Bone marrow (tissue), 2 donors: ENCODE measurements around the gene CD83.
"Not testable (repeated sequence)": the region's sequence is repeated elsewhere in the genome, so short reads cannot be mapped to it uniquely, and the experiment has no call there.

Source experiments
- DNase-seq, 2 donors: peaks; one replicate each; lab custom pipeline; 2025; lab: John Stamatoyannopoulos, UW

Gene CD83

GRCh38 chr6:14117158-14118090, at the start of gene CD83:
Gene CD83, plus strand, starts transcription at chr6:14117772. Its CDS starts 40 bp downstream, at chr6:14117812.
- DNase-seq, result peak; percentile 50 to 81

DNA sequence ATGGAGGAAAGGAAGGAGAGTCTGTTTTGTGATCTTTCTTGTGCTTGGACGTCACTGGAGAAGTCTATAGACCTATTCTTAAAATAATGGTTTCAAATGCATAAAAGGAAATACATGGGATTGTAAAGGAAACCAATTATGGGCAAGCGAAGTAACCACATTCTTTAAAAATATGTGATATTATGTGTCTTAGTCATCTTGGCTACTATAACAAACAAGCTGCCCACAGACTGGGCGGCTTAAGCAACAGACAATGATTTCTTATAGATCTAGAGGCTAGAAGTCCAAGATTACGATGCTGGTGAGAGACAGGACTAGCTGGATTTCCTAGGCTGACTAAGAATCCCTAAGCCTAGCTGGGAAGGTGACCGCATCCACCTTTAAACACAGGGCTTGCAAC, 49.4 kb upstream of the CD83 start:
- DNase-seq, result no peak

GRCh38 chr6:14068623-14069022, 48.9 kb upstream of the CD83 start:
- no peak for DNase-seq

DNA sequence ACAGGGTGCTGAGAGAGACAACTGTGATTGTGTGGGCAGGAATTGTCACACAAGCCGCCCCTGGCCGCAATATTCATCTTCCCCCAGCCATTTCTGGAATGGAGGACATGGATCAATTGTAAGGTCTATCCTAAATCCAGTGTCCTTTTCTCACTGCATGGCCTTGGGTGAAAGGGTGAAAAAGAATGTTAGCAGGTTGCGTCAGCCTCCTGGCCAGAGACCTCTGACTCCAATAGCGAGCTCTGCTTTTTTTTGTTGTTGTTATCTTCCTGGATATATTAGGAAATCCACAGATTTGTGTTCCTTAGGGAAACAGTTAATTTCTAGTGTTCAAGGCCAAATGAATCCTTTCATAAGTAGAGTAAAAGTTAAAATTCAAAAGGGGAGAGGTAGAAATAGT, 47.1 kb upstream of the CD83 start:
- DNase-seq, result no peak

- no peak for DNase-seq
Observed at GRCh38 chr6:14072084-14072483, 45.5 kb upstream of the CD83 start.

- not testable (repeated sequence) for DNase-seq
Observed at GRCh38 chr6:14073561-14074354, 43.8 kb upstream of the CD83 start.

GRCh38 chr6:14074476-14075094, 43.0 kb upstream of the CD83 start:
- DNase-seq, result no peak

DNA sequence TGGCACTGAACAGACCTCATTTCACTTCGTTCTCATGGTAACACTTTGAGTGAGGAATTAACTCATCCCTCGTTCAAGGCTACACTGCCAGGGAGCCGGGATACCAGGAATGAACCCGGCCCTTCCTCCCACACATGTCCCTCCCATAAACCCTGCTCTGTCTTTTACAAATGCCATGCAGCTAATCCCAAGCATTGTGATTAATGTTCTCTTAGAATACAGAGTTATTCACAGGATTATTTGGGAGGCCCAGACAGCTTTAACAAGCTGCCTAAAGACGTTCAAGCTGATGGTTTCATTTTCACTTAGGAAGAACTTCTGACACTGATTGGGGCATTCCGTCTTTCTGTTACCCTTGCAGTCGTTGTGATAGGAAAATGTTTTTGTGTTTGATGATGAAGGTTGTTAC, 42.5 kb upstream of the CD83 start:
- peak in 1 of 2 donors; percentile 73 for DNase-seq

DNA sequence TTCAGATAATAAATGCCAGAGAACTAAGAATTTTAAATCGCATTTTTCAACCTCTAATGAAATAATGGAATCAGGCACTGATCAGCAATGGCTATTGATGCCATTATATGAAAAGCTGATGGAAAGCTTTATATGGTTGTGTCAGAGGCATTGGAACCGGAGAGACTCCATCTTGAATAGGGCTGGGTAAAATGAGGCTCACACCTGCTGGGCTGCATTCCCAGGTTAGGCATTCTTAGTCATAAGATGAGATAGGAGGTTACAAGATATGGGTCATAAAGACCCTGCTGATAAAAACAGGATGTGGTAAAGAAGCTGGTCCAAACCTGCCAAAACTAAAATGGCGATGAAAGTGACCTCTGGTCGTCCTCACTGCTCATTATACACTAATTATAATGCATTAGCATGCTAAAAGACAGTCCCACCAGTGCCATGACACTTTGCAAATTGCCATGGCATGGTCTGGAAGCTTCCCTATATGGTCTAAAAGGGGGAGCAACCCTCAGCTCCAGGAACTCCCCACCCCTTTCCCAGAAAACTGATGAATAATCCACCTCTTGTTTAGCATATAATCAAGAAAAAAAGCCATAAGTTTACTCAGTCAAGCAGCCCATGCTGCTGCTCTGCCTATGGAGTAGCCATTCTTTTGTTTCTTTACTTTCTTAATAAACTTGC, 40.2 kb upstream of the CD83 start:
- DNase-seq, result no peak

DNA sequence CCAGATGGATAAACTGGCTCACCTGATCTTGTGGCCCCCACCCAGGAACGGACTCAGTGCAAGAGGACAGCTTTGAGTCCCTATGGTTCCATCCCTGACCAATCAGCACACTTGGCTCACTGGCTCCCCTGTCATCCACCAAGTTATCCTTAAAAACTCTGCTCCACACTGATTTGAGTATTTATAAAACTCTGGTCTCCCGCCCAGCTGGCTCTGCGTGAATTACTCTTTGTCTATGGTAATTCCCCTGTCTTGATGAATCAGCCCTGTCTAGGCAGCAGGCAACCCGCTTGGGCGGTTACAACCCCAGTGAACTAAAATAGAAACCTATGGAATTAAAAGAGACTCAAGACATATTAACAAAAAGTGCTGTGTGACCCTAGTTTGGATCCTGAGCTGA, 38.1 kb upstream of the CD83 start:
- no peak for DNase-seq

GRCh38 chr6:14079971-14080370, 37.6 kb upstream of the CD83 start:
- DNase-seq, result no peak

- DNase-seq, result no peak
Observed at GRCh38 chr6:14081126-14081525, 36.4 kb upstream of the CD83 start.

DNA sequence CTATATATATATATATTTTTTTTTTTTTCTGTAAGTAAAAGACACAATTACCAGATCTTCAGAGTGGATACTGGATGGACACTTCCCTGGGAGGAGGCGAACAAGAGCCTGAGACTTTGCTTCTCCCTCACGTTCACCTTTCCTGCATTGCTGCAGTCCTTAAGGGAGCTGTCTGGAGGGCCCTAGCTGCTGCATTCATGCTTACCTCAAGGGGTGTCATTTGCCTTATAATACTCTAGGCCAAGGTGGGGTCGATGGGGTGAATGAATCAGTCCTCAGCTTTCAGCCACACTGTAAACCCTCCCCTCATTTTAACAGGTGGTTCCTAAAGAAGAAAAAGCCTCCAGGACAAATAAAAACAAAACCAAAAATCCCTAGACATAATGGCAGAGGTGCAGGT, 34.8 kb upstream of the CD83 start:
- no peak for DNase-seq

GRCh38 chr6:14083262-14083661, 34.3 kb upstream of the CD83 start:
- no peak for DNase-seq

- no peak for DNase-seq
Observed at GRCh38 chr6:14083751-14084150, 33.8 kb upstream of the CD83 start.

DNA sequence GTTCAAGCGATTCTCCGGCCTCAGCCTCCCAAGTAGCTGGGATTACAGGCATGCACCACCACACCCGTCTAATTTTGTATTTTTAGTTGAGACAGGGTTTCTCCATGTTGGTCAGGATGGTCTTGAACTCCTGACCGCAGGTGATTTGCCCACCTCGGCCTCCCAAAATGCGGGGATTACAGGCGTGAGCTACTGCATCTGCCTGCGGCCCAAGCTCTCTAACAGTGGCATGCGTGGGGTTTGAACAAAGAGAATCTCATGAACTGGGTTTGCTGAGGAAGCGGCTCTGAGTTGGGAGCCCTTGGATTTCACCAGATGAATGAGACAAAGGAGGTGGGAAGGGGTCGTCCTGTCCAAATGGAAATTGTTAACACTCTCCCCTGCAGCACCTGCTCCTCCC, 33.2 kb upstream of the CD83 start:
- DNase-seq, result no peak

- DNase-seq, result no peak
Observed at GRCh38 chr6:14085176-14085787, 32.3 kb upstream of the CD83 start.

GRCh38 chr6:14086701-14087100, 30.9 kb upstream of the CD83 start:
- no peak for DNase-seq

DNA sequence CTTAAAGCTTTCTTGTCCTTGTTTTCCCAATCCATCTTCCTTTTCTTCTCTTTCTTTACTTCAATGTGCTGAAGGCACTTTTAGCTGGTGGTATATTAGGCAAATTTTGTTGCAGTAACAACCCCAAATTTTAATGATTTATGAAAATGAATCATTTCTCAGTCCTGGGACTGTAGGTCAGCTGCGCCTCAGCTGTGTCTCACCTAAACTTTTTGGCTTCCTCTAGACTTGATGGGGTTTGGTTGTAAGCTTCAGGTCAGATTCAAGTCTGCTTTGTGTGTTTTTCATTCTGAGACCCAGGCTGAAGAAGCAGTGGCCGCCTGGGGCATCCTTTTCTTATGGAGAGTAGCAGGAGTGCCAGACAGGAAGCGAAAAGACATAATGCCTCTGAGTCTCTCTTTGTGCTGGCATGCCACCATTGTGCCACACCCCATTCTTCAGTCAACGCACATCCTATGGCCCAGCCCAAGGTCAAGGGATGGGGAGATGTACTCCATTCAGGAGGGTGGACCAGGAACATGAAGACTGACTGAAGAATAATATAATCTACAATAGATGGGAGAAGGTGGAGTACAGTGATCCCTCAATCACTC, 28.9 kb upstream of the CD83 start:
- no peak for DNase-seq

DNA sequence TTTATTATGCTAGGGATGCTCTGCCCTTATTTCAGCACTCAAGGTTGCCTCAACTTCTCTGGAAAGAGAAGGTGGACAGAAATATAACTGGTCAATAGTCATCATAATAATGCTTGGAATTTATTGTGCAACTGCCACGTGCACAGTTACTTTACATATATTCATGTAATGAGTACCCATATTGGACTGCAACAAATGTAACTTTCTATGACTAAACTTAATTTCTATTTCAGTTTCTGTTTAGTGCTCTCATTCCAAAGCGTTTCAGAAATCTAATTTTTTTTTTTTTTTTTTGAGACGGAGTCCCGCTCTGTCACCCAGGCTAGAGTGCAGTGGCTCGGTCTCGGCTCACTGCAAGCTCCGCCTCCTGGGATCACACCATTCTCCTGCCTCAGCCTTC, 28.3 kb upstream of the CD83 start:
- no peak for DNase-seq

DNA sequence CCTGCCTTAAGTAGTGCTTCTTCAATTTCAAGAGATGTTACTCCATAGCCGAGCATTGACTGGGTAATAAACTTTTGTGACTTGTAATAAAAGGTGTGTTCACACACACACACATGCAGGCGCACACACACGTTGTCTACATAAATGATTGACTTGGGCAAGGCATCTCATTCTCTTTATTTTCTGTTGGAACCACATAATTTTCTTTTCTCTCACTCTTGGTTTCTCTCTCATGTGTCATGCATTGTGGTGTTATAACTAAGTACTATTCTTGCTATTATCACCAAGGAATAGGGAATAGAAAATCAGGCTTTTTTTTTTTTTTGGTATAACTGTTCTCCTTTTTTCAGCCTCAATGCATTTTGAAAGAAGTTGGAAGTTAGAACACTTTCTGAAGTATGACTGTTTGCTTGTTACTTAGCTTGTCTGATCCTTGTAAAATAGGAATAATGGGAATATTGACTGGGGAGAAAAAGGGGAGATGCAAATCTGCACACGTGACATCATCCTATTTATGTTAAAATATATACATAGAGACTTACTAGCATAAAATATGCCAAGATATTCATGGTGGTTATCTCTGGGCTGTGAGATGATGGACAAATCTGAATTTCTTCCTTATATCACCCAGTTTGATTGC, 26.1 kb upstream of the CD83 start:
- no peak for DNase-seq
